ENCODE data around the gene EIF4EBP2.

The EIF4EBP2 gene

DNA sequence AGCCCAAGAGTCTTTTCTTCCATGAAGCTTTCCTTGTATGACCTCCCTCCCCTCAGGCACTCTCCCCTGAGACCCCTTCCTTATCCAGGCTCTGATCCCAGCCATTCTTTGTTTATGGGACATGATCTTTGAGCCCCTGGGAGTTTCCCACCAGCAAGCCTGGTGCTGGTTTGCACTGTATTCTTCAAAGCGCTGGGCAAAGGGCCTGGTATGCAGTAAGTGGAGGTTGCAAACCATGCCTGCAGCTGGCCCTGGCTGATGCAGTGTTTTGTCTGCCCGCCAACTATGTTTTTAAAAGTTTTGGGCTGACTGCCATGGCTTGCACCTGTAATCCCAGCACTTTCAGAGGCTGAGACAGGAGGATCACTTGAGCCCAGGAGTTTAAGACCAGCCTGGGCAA lies 44.3 kb downstream of the EIF4EBP2 start:
- Histone ChIP-seq H3K4me1 (ENCODE audit: insufficient read depth, low read length) (peaks cover 24% of the 10 kb centered on the region), H3K36me3 (ENCODE audit: insufficient read depth, low read length) (no peaks in the 10 kb centered on the region), H3K9me3 (ENCODE audit: insufficient read depth, low read depth, low read length) (no peaks in the 10 kb centered on the region), H3K27ac (ENCODE audit: low read depth, low read length) (no peak overlapping the region), H3K4me3 (ENCODE audit: low read length) (no peak overlapping the region), H3K27me3 (ENCODE audit: insufficient read depth, low read length) (peaks cover 5% of the 10 kb centered on the region; the same call in 1 of the 2 replicates), H3K9ac (ENCODE audit: low read depth, low read length) (no peak overlapping the region)
- WGBS: 91% methylated on average over 2 of the region's 2 CpGs

DNA sequence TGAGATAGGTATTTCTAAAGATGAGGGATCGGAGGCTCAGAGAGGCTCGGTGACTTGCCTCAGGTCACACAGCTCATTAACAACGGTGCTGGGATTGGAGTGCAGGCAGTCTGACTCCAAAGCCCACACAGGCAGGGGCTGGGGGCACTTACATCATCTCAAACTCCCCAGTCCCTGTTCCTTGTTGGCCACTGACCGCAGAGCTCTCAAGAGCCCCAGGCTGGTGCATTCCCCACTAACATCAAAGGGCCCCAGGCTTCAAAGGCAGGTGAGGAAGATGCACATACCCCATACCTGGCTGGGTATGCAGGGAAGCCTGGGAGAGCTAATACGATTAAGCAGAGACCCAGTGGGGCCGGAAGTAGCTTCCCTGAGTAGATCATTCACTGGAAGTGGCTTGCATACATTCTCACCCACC lies 51.3 kb downstream of the EIF4EBP2 start:
- WGBS: 17% methylated on average over 6 of the region's 6 CpGs

DNA sequence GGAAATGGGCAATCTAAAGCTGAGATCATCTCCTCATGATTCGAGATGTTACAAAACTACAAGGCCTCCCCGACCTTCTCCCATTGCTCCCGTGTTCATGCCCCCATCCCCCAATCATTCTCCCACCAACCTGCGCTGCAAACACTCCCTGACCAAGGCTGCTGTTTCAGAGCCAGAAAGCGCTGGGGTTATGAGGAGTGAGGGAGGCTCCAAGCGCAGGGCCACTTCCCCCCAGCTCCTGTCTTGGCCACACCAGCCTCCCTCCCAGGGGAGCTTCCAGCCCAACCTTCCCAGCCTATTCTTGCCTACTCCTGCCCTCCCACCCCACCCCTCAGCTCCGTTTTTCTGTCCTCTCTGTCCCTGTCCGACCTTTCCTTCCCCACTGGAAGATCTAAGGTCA lies 52.2 kb downstream of the EIF4EBP2 start:
- Histone ChIP-seq H3K27me3 (ENCODE audit: insufficient read depth, low read length) (peaks cover 58% of the 10 kb centered on the region), H3K9ac (ENCODE audit: low read depth, low read length) (no peak overlapping the region), H3K9me3 (ENCODE audit: insufficient read depth, low read depth, low read length) (no peaks in the 10 kb centered on the region), H3K4me3 (ENCODE audit: low read length) (peak overlapping the region; percentile 18; the same call in 1 of the 2 replicates), H3K4me1 (ENCODE audit: insufficient read depth, low read length) (peaks cover 45% of the 10 kb centered on the region), H3K27ac (ENCODE audit: low read depth, low read length) (no peak overlapping the region), H3K36me3 (ENCODE audit: insufficient read depth, low read length) (no peaks in the 10 kb centered on the region)
- 19% methylated on average over 6 of the region's 8 CpGs for WGBS

More for the DNA sequence above, 51.3 kb downstream of the EIF4EBP2 start:
- Histone ChIP-seq H3K27me3 (ENCODE audit: insufficient read depth, low read length) (peaks cover 55% of the 10 kb centered on the region), H3K36me3 (ENCODE audit: insufficient read depth, low read length) (no peaks in the 10 kb centered on the region), H3K4me3 (ENCODE audit: low read length) (no peak overlapping the region), H3K27ac (ENCODE audit: low read depth, low read length) (peak overlapping the region; percentile 47; the same call in 1 of the 2 replicates), H3K9ac (ENCODE audit: low read depth, low read length) (no peak overlapping the region), H3K9me3 (ENCODE audit: insufficient read depth, low read depth, low read length) (no peaks in the 10 kb centered on the region), H3K4me1 (ENCODE audit: insufficient read depth, low read length) (peaks cover 53% of the 10 kb centered on the region)

DNA sequence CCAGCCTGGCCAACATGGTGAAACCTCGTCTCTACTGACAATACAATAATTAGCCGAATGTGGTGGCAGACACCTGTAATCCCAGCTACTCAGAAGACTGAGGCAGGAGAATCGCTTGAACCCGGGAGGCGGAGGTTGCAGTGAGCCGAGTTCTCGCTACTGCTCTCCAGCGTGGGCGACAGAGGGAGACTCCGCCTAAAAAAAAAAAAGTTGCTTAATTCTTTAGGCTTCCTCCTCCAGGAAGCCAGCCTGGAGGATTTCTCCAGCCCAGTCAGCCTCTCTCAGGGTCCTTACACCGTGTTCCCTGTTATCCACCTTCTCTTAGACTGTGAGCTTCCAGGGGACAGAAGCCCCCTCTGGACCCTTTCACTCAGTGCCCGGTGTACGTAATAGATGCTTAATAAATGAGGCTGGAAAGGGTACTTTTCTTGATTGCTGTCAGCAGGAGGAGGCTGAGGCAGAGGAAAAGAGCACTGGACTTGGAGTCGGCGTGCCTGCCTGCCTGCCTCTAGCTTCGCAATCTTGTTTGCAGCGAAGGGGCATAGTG lies 53.9 kb downstream of the EIF4EBP2 start:
- Histone ChIP-seq H3K4me1 (ENCODE audit: insufficient read depth, low read length) (peaks cover 44% of the 10 kb centered on the region), H3K4me3 (ENCODE audit: low read length) (peak overlapping the region; percentile 52), H3K9me3 (ENCODE audit: insufficient read depth, low read depth, low read length) (no peaks in the 10 kb centered on the region), H3K9ac (ENCODE audit: low read depth, low read length) (no peak overlapping the region; the same call in 1 of the 2 replicates), H3K36me3 (ENCODE audit: insufficient read depth, low read length) (no peaks in the 10 kb centered on the region), H3K27ac (ENCODE audit: low read depth, low read length) (no peak overlapping the region), H3K27me3 (ENCODE audit: insufficient read depth, low read length) (peaks cover 58% of the 10 kb centered on the region)
- 19% methylated on average over 17 of the region's 17 CpGs for WGBS

DNA sequence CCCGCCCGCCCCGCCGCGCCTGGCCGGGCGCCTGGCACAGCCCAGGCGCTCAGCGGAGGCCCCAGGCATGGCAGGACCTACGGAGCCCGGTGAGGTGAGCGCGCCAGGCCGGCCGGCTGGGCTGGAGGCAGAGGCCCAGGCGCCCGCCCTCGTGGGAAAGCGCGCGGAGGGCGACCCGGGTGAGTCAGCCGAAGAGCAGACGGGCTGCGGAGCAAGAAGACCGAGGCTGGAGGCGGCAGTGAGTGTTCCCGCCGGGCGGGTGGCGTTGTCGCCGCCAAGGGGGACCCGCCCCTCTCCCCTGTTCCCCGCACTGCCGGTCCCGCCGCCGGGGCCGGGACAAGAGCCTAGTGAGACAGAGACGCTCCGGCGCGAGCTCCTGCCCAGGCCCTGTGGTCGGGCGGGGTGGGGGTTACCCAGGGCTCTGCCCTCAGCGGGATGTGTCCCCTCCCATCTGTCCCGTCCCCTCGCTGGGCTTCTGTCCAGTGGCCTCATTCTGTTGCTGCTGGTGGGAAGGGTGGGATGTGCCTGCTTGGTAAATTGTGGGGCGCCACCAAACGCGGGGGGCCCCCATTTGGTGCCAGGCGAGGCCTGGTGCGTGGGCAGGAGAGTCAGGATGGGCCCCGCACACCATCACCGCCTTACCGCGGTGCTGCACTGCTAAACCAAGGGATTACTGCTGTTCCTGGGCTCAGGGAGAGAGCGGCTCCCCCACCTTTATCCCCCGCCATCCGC lies 54.5 kb downstream of the EIF4EBP2 start:
- H3K4me3 ChIP-seq (ENCODE audit: low read length): peak overlapping the region; percentile 52
- H3K9me3 ChIP-seq (ENCODE audit: insufficient read depth, low read depth, low read length): no peaks in the 10 kb centered on the region
- peaks cover 43% of the 10 kb centered on the region for H3K4me1 ChIP-seq (ENCODE audit: insufficient read depth, low read length)
- H3K36me3 ChIP-seq (ENCODE audit: insufficient read depth, low read length): no peaks in the 10 kb centered on the region
- peak overlapping the region; percentile 37; the same call in 1 of the 2 replicates for H3K9ac ChIP-seq (ENCODE audit: low read depth, low read length)
- WGBS: 1% methylated on average over 62 of the region's 62 CpGs
- H3K27me3 ChIP-seq (ENCODE audit: insufficient read depth, low read length): peaks cover 56% of the 10 kb centered on the region
- H3K27ac ChIP-seq (ENCODE audit: low read depth, low read length): no peak overlapping the region

DNA sequence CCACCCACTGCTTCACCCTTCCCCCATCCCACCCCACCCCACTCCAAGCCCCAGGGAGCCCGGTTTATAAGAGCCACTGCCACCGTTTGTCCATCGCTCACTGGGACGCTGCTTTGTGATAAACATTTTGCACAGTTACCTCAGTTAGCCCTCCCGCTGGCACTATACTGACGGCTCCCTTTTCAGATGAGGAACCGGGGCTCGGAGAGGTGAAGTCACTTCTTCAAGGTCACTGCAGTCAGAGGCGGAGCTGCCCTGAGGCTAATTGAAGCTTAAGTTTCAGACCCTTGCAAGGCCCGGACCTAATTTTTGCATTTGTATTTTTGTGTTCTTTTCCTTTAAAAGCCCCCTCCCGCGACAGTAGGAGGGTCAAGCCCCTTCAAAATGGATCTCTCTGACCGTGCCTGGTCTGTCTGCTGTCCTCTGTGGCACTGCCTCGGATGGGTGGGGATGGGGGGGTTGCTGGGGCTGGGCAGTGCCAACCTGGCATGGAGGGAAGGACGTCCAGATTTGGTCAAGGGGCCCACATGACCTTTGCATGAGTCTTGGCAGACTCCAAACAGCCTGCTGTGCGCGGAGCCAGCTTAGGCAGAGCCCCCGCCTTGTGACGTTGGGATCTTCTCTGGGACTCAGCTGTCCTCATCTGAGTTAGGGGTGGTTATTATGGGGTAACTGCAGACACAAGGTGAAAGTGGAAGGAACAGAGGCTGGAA lies 55.3 kb downstream of the EIF4EBP2 start:
- Histone ChIP-seq H3K4me3 (ENCODE audit: low read length) (peak overlapping the region; percentile 52), H3K9ac (ENCODE audit: low read depth, low read length) (no peak overlapping the region)

DNA sequence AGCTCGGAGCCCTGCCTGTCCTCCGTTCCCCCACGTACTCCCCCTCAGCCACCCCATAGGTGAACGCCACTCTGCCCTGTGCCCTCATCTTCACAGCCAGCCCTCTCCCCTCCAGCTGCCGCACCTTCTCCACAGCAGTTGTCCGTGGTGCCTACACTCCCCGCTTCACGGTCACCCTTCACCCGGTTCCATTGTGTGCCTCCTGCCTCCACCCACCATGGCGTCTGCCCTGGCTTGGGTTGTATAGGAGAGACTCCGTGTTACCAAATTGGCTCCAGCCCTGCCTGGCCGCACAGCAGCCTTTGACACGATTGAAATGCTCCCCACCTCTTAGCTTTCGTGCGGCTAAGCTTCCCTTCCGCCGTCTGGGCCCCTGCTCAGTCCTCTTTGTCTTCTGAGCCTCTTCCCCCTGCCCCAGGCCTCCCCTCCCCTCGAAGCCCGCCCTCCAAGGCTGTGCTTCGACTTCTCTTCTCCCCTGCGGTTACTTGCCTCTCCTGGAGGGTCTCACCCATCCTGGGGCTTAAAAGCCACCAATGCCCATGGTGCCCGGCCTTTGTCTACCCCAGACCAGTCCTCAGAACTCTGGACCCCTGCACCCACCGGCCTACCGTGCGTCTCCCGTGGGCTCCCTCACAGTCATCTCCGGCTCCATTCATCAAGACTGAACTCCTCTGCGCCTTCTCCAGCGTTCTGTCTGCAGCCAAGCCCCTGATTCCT lies 56.0 kb downstream of the EIF4EBP2 start:
- Histone ChIP-seq H3K36me3 (ENCODE audit: insufficient read depth, low read length) (no peaks in the 10 kb centered on the region), H3K4me1 (ENCODE audit: insufficient read depth, low read length) (peaks cover 29% of the 10 kb centered on the region), H3K27ac (ENCODE audit: low read depth, low read length) (no peak overlapping the region), H3K9me3 (ENCODE audit: insufficient read depth, low read depth, low read length) (no peaks in the 10 kb centered on the region), H3K27me3 (ENCODE audit: insufficient read depth, low read length) (peaks cover 53% of the 10 kb centered on the region), H3K4me3 (ENCODE audit: low read length) (peak overlapping the region; percentile 52; the same call in 1 of the 2 replicates), H3K9ac (ENCODE audit: low read depth, low read length) (no peak overlapping the region)
- 37% methylated on average over 29 of the region's 29 CpGs for WGBS

More for the DNA sequence above, 55.3 kb downstream of the EIF4EBP2 start:
- H3K27me3 ChIP-seq (ENCODE audit: insufficient read depth, low read length): peaks cover 56% of the 10 kb centered on the region
- H3K36me3 ChIP-seq (ENCODE audit: insufficient read depth, low read length): no peaks in the 10 kb centered on the region
- WGBS: 6% methylated on average over 17 of the region's 19 CpGs
- H3K27ac ChIP-seq (ENCODE audit: low read depth, low read length): no peak overlapping the region
- H3K4me1 ChIP-seq (ENCODE audit: insufficient read depth, low read length): peaks cover 36% of the 10 kb centered on the region
- H3K9me3 ChIP-seq (ENCODE audit: insufficient read depth, low read depth, low read length): no peaks in the 10 kb centered on the region

DNA sequence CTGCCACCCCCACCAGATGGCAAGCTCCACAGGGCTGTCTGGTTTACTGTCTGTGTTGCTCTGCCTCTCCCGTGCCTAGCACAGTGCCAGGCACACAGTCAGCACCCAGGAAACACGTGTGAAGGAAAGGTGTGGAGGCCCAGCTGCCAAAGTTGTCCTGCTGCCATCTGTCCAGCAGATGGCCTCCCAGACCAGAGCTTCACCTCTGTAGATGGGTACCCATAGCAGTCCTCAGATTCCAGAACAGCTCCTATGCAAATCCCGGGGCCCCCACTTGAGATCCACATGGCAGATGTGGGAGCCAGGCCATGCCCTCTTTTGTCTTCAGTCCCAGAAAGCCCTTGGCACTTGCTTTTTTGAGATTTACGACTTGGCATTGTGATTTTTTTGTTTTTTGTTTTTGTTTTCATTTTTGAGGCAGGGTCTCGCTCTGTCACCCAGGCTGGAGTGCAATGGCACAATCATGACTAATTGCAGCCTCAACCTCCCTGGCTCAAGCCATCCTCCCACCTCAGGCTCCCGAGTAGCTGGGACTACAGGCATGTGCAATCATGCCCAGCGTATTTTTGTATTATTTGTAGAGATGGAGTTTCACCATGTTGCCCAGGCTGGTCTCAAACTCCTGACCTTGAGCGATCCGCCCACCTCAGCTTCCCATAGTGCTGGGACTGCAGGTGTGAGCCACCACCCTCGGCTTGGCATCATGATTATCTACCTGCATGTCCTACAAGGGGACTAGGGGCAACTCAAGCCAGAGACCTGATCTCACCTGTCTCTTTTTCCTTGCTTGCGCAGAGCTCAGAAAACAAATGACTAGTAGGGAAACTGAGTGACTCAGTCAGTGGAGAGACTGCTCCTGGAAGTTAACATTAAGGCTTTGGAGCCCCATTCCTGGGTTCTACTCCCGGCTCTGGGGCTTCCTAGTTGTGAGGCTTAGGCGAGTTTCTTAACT lies 57.7 kb downstream of the EIF4EBP2 start:
- H3K9ac ChIP-seq (ENCODE audit: low read depth, low read length): no peak overlapping the region
- no peak overlapping the region for H3K4me3 ChIP-seq (ENCODE audit: low read length)
- peaks cover 17% of the 10 kb centered on the region for H3K4me1 ChIP-seq (ENCODE audit: insufficient read depth, low read length)
- no peaks in the 10 kb centered on the region for H3K36me3 ChIP-seq (ENCODE audit: insufficient read depth, low read length)
- WGBS: 72% methylated on average over 12 of the region's 13 CpGs
- no peaks in the 10 kb centered on the region for H3K9me3 ChIP-seq (ENCODE audit: insufficient read depth, low read depth, low read length)
- H3K27ac ChIP-seq (ENCODE audit: low read depth, low read length): no peak overlapping the region
- peaks cover 39% of the 10 kb centered on the region for H3K27me3 ChIP-seq (ENCODE audit: insufficient read depth, low read length)

DNA sequence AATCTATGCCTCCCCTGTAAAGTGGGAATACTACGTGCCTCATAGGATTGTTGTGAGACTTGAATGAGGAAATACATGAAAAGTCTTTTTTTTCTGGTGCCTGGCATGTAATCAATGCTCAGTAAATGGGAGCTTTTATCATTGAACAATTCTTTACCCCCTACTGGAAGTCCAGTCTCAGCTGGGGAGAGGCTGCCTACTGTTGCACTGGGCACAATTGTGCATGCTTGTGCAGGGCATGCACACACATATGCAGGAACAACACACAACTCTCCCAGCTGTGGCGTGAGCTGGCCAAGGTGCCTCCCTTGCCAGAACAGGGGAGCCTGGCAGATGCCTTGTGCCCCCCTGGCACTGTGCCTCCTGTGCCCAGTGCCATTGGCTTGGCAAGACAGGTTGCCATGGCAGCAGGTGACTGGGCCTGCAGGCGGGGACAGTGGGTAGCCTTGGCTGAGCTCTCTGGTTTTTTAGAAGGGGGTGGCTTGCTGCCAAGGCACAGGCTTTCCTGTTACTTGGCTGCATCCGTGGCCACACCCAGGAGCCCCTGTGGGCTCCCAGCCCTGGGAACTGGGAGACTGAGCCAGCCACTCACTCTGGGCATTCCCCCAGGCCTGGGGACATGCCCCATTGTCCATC lies 58.5 kb downstream of the EIF4EBP2 start:
- H3K9me3 ChIP-seq (ENCODE audit: insufficient read depth, low read depth, low read length): no peaks in the 10 kb centered on the region
- H3K9ac ChIP-seq (ENCODE audit: low read depth, low read length): no peak overlapping the region
- H3K27ac ChIP-seq (ENCODE audit: low read depth, low read length): no peak overlapping the region
- peaks cover 13% of the 10 kb centered on the region; the same call in 1 of the 2 replicates for H3K4me1 ChIP-seq (ENCODE audit: insufficient read depth, low read length)
- no peaks in the 10 kb centered on the region for H3K36me3 ChIP-seq (ENCODE audit: insufficient read depth, low read length)
- WGBS: 88% methylated on average over 4 of the region's 4 CpGs
- H3K27me3 ChIP-seq (ENCODE audit: insufficient read depth, low read length): peaks cover 31% of the 10 kb centered on the region
- H3K4me3 ChIP-seq (ENCODE audit: low read length): no peak overlapping the region

DNA sequence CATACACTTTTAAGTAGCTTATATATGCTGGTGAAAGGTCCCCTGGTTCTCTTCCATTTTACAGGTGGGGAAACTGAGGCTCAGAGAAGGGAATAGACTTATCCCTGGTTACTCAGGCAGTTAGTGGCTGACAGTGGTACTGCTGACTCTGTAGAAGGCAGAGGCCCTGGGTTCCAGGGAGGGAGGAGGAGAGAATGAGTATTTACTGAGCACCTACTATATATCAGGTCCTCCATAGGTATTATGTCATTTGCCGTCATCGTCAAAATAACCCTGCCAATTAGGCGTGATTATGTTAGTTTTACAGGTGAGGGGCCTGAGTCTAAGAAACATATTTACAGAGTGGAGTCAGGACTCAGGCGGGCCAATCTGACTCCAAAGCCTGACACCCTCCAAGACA lies 61.3 kb downstream of the EIF4EBP2 start:
- H3K27me3 ChIP-seq (ENCODE audit: insufficient read depth, low read length): peaks cover 3% of the 10 kb centered on the region
- WGBS: 96% methylated on average over 4 of the region's 4 CpGs

More for the DNA sequence above, 61.3 kb downstream of the EIF4EBP2 start:
- Histone ChIP-seq H3K9ac (ENCODE audit: low read depth, low read length) (no peak overlapping the region), H3K9me3 (ENCODE audit: insufficient read depth, low read depth, low read length) (no peaks in the 10 kb centered on the region), H3K36me3 (ENCODE audit: insufficient read depth, low read length) (no peaks in the 10 kb centered on the region), H3K27ac (ENCODE audit: low read depth, low read length) (no peak overlapping the region), H3K4me3 (ENCODE audit: low read length) (no peak overlapping the region), H3K4me1 (ENCODE audit: insufficient read depth, low read length) (peaks cover 4% of the 10 kb centered on the region; the same call in 1 of the 2 replicates)

All from HUES64 (cell line).